BLaER1 treated with 17β-estradiol and CSF1 and Interleukin-3, amounts not matched to agents 10 nM and 100 nM (cell line): ENCODE results near the gene RPS6KA4.

Experiments
- H3K27ac ChIP-seq, 11 experiments: shearing (Covaris generic); formaldehyde crosslinking; 2 replicates each; pipeline ENCODE4 v1.8.1; 2022
- H3K27me3 ChIP-seq, 11 experiments: shearing (Covaris generic); formaldehyde crosslinking; 2 replicates each; pipeline ENCODE4 v1.8.1; 2022
- H3K36me3 ChIP-seq, 11 experiments: shearing (Covaris generic); formaldehyde crosslinking; 2 replicates each; pipeline ENCODE4 v1.8.1; 2022
- H3K4me1 ChIP-seq, 10 experiments: shearing (Covaris generic); formaldehyde crosslinking; 2 replicates each; pipeline ENCODE4 v1.8.1; 2022
- H3K4me2 ChIP-seq, 11 experiments: shearing (Covaris generic); formaldehyde crosslinking; 2 replicates each; pipeline ENCODE4 v1.8.1; 2022
- H3K4me3 ChIP-seq, 10 experiments: shearing (Covaris generic); formaldehyde crosslinking; 2 replicates each; pipeline ENCODE4 v1.8.1; 2022
- H3K9ac ChIP-seq, 11 experiments: shearing (Covaris generic); formaldehyde crosslinking; 2 replicates each; pipeline ENCODE4 v1.8.1; 2022
- H3K9me3 ChIP-seq, 11 experiments: shearing (Covaris generic); formaldehyde crosslinking; replicated peaks in 1 of 11; 2 replicates each; pipeline ENCODE4 v1.8.1; 2022
- H4K20me1 ChIP-seq, 11 experiments: shearing (Covaris generic); formaldehyde crosslinking; 2 replicates each; pipeline ENCODE4 v1.8.1; 2022
- Cebpa-rat ChIP-seq, 11 experiments: shearing (Covaris generic); IDR thresholded peaks; 2 replicates each; pipeline ENCODE4 v1.8.1; 2022

The RPS6KA4 gene

DNA sequence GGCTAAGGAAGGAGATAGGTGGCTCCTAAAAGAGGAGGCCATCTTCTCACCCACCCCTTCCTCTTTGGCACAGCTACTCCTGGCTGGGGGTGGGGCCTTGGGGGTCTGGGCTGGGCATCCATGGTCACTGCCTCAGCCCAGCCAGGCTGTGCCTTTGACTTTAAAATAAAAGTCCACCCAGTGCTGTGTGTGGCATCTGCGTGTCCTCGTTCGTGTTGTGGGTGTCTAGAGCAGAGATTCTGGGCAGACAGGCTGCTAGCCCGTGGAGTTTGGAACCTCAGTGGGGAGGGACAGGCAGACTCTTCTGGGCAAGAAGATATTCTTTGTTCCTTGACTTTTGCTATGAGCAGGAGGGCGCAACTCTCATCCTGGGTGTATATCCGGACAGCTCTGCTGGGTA, 13.1 kb downstream of the RPS6KA4 start:
- peaks cover 23 to 37% (median 34%) of the 10 kb centered on the region in 11 experiments; a peak in 21 of 22 replicates for H3K36me3 ChIP-seq
- H4K20me1 ChIP-seq = peaks cover 0 to 13% (median 0%) of the 10 kb centered on the region in 11 experiments; a peak in 2 of 22 replicates
- H3K27me3 ChIP-seq = no peaks in the 10 kb centered on the region
- peak overlapping the region in 3 of 10 experiments; percentile 15 to 41 (median 40); a peak in 1 of 20 replicates for H3K4me3 ChIP-seq
- peaks cover 14 to 53% (median 42%) of the 10 kb centered on the region in 10 experiments for H3K4me1 ChIP-seq
- peak overlapping the region in 8 of 11 experiments; percentile 42 to 66 (median 60); a peak in 13 of 22 replicates for H3K9ac ChIP-seq
- peak overlapping the region; percentile 69 to 97 (median 87); a peak in 21 of 22 replicates for H3K4me2 ChIP-seq
- H3K9me3 ChIP-seq = peaks cover 0 to 9% (median 5%) of the 10 kb centered on the region in 11 experiments; a peak in 7 of 22 replicates
- TF ChIP-seq Cebpa-rat (IDR thresholded peaks at IDR 0.05) = no peak
- H3K27ac ChIP-seq = peak overlapping the region in 7 of 11 experiments; percentile 54 to 74 (median 60); a peak in 12 of 22 replicates

GRCh38 chr11:64372802-64373597, 14.0 kb downstream of the RPS6KA4 start:
- no peaks in the 10 kb centered on the region for H3K27me3 ChIP-seq
- peaks cover 0 to 9% (median 5%) of the 10 kb centered on the region in 11 experiments; a peak in 7 of 22 replicates for H3K9me3 ChIP-seq
- H3K4me2 ChIP-seq = peak overlapping the region; percentile 53 to 97 (median 87)
- H3K9ac ChIP-seq = peak overlapping the region in 5 of 11 experiments; percentile 12 to 38 (median 19); a peak in 5 of 22 replicates
- no peak overlapping the region for H3K4me3 ChIP-seq
- peaks cover 14 to 53% (median 42%) of the 10 kb centered on the region in 10 experiments for H3K4me1 ChIP-seq
- TF ChIP-seq Cebpa-rat (IDR thresholded peaks at IDR 0.05) = no peak
- peaks cover 14 to 27% (median 25%) of the 10 kb centered on the region in 11 experiments; a peak in 21 of 22 replicates for H3K36me3 ChIP-seq
- H4K20me1 ChIP-seq = peaks cover 0 to 13% (median 0%) of the 10 kb centered on the region in 11 experiments; a peak in 2 of 22 replicates
- H3K27ac ChIP-seq = peak overlapping the region in 7 of 11 experiments; percentile 8 to 71 (median 32); a peak in 10 of 22 replicates

GRCh38 chr11:64373598-64373974, 14.6 kb downstream of the RPS6KA4 start:
- H3K9me3 ChIP-seq = peaks cover 0 to 9% (median 5%) of the 10 kb centered on the region in 11 experiments; a peak in 7 of 22 replicates
- peak overlapping the region in 6 of 11 experiments; percentile 8 to 71 (median 32); a peak in 8 of 22 replicates for H3K27ac ChIP-seq
- no peak overlapping the region for H3K4me3 ChIP-seq
- H3K4me2 ChIP-seq = peak overlapping the region; percentile 53 to 97 (median 87)
- peaks cover 14 to 57% (median 46%) of the 10 kb centered on the region in 10 experiments for H3K4me1 ChIP-seq
- peak overlapping the region in 5 of 11 experiments; percentile 12 to 38 (median 19); a peak in 5 of 22 replicates for H3K9ac ChIP-seq
- H4K20me1 ChIP-seq = peaks cover 0 to 13% (median 0%) of the 10 kb centered on the region in 11 experiments; a peak in 2 of 22 replicates
- no peak for TF ChIP-seq Cebpa-rat (IDR thresholded peaks at IDR 0.05)
- peaks cover 14 to 21% (median 19%) of the 10 kb centered on the region in 11 experiments; a peak in 21 of 22 replicates for H3K36me3 ChIP-seq
- H3K27me3 ChIP-seq = peaks cover 0 to 5% (median 0%) of the 10 kb centered on the region in 11 experiments; a peak in 5 of 22 replicates

DNA sequence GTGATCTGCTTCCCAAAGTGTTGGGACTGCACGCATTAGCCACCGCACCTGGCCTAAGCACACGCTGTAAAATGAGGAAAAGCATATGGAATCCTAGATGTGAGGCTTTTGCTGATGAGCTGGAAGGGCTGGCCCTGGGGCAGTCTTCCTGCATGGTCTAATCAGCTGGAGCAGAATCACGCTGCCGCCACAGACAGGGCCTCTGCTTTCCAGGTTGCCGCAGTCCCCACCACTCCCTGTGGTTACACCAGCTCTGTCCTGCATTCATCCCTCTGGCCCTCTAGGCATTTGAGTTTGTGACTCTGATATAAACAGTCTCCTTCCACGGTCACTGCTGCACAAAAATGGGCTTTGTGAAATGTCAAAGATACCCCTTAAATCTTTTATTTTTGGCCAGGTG, 17.1 kb downstream of the RPS6KA4 start:
- no peak for TF ChIP-seq Cebpa-rat (IDR thresholded peaks at IDR 0.05)
- Histone ChIP-seq H3K4me2 (no peak overlapping the region), H3K9ac (no peak overlapping the region), H3K27me3 (peaks cover 0 to 19% (median 0%) of the 10 kb centered on the region in 11 experiments; a peak in 8 of 22 replicates), H3K36me3 (no peaks in the 10 kb centered on the region), H3K4me1 (peaks cover 17 to 70% (median 60%) of the 10 kb centered on the region in 10 experiments), H3K9me3 (no peaks in the 10 kb centered on the region), H4K20me1 (0 out of 22 replicates have a peak, but pooled peaks cover 0 to 7% (median 0%) of the 10 kb centered on the region in 11 experiments), H3K4me3 (no peak overlapping the region), H3K27ac (no peak overlapping the region)

GRCh38 chr11:64378335-64378880, 19.4 kb downstream of the RPS6KA4 start:
- Histone ChIP-seq H3K4me3 (no peak overlapping the region), H3K4me1 (peaks cover 9 to 70% (median 60%) of the 10 kb centered on the region in 10 experiments), H3K4me2 (peak overlapping the region in 9 of 11 experiments; percentile 46 to 92 (median 68); a peak in 18 of 22 replicates), H3K27me3 (peaks cover 0 to 35% (median 0%) of the 10 kb centered on the region in 11 experiments; a peak in 8 of 22 replicates), H3K36me3 (no peaks in the 10 kb centered on the region), H3K9me3 (no peaks in the 10 kb centered on the region), H4K20me1 (no peaks in the 10 kb centered on the region), H3K9ac (no peak overlapping the region), H3K27ac (no peak overlapping the region)
- TF ChIP-seq Cebpa-rat (IDR thresholded peaks at IDR 0.05) = no peak

- Histone ChIP-seq H3K9ac (no peak overlapping the region), H3K4me3 (no peak overlapping the region), H3K4me1 (peaks cover 6 to 70% (median 60%) of the 10 kb centered on the region in 10 experiments), H3K4me2 (peak overlapping the region in 9 of 11 experiments; percentile 46 to 92 (median 68); a peak in 17 of 22 replicates), H3K9me3 (no peaks in the 10 kb centered on the region), H3K27ac (no peak overlapping the region), H4K20me1 (no peaks in the 10 kb centered on the region), H3K36me3 (no peaks in the 10 kb centered on the region), H3K27me3 (peaks cover 0 to 37% (median 0%) of the 10 kb centered on the region in 11 experiments; a peak in 8 of 22 replicates)
- TF ChIP-seq Cebpa-rat (IDR thresholded peaks at IDR 0.05) = no peak
Measured at GRCh38 chr11:64379160-64379559, 20.2 kb downstream of the RPS6KA4 start.

DNA sequence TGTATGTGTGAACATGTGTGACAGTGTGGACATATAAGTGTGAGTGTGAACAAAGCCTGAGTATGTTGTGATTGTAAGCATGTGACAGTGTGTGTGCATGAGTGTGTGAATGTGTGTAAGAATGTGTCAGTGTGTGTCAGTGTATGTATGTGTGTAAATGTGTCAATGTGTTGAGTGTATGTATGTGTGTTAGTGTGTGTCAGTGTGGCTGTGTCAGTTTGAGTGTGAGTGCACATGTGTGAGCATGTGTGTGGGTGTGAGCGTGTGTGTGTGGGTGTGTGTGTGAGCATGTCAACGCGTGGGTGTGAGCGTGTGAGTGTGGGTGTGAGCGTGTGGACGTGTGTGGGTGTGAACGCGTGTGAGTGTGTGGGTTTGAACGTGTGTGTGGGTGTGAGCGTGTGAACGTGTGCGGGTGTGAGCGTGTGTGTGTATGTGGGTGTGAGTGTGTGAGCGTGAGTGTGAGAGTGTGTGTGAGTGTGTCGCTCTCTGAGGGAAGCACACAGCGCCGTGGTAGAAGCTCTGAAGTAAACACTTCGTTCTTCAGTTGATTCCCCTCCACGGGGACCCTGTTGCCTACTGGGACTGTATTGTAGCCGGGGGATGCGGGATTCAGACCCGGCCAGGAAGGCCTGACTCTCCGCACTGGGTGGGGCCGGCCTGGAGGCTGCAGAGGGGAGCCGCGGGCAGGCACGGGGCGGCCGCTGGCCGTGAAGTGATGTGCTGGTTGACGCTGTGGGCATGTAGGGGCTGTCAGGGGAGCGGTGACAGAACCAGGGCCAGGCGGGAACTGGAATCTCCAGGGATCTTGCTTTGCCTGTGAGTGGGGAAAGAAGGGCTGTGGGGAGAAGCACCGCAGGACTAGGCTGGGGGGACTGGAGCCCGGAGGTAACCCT, 21.1 kb downstream of the RPS6KA4 start:
- Histone ChIP-seq H3K36me3 (no peaks in the 10 kb centered on the region), H3K27ac (peak overlapping the region in 1 of 11 experiments; percentile 19; a peak in 1 of 22 replicates), H3K4me3 (no peak overlapping the region), H3K4me1 (peaks cover 15 to 71% (median 67%) of the 10 kb centered on the region in 10 experiments), H3K9ac (peak overlapping the region in 4 of 11 experiments; percentile 4 to 38 (median 24); a peak in 3 of 22 replicates), H3K9me3 (no peaks in the 10 kb centered on the region), H4K20me1 (no peaks in the 10 kb centered on the region), H3K4me2 (peak overlapping the region; percentile 5 to 96 (median 87)), H3K27me3 (peaks cover 0 to 45% (median 0%) of the 10 kb centered on the region in 11 experiments; a peak in 8 of 22 replicates)
- no peak for TF ChIP-seq Cebpa-rat (IDR thresholded peaks at IDR 0.05)

GRCh38 chr11:64381350-64381749, 22.4 kb downstream of the RPS6KA4 start:
- no peak overlapping the region for H3K9ac ChIP-seq
- peak overlapping the region in 8 of 11 experiments; percentile 65 to 96 (median 90); a peak in 16 of 22 replicates for H3K4me2 ChIP-seq
- H3K27me3 ChIP-seq = peaks cover 0 to 46% (median 0%) of the 10 kb centered on the region in 11 experiments; a peak in 8 of 22 replicates
- no peak overlapping the region for H3K27ac ChIP-seq
- no peaks in the 10 kb centered on the region for H3K36me3 ChIP-seq
- H3K4me1 ChIP-seq = peaks cover 28 to 83% (median 80%) of the 10 kb centered on the region in 10 experiments
- no peaks in the 10 kb centered on the region for H4K20me1 ChIP-seq
- no peak overlapping the region for H3K4me3 ChIP-seq
- no peaks in the 10 kb centered on the region for H3K9me3 ChIP-seq
- no peak for TF ChIP-seq Cebpa-rat (IDR thresholded peaks at IDR 0.05)
